GM18873 (cell line): ENCODE measurements around the gene SPNS1.
"Not testable (repeated sequence)": the region's sequence is repeated elsewhere in the genome, so short reads cannot be mapped to it uniquely, and the experiment has no call there.

Experiments used
- ATAC-seq: cut with Tn5 transposase; IDR thresholded peaks from one replicate; pipeline ENCODE4 v1.9.1; 2021; ENCODE audit warnings: mild to moderate bottlenecking, moderate library complexity, moderate number of reproducible peaks; ENCODE audit not compliant: unreplicated experiment, low FRiP score

SPNS1 gene

GRCh38 chr16:28987170-28987853 is 12.7 kb downstream of the SPNS1 start:
- ATAC-seq, result no peak

GRCh38 chr16:28989363-28989762 is 14.8 kb downstream of the SPNS1 start:
- no peak for ATAC-seq

GRCh38 chr16:28990375-28991040 is 15.9 kb downstream of the SPNS1 start:
- no peak for ATAC-seq

GRCh38 chr16:28991687-28992086 is 17.1 kb downstream of the SPNS1 start:
- no peak for ATAC-seq

GRCh38 chr16:28992496-28992895 is 17.9 kb downstream of the SPNS1 start:
- no peak for ATAC-seq

GRCh38 chr16:28998837-28999236 is 24.3 kb downstream of the SPNS1 start:
- ATAC-seq, result no peak

- ATAC-seq, result no peak
Observed at GRCh38 chr16:28999577-28999976, 25.0 kb downstream of the SPNS1 start.

- no peak for ATAC-seq
Observed at GRCh38 chr16:29000019-29000418, 25.4 kb downstream of the SPNS1 start.

GRCh38 chr16:29004496-29005139 is 30.0 kb downstream of the SPNS1 start:
- not testable (repeated sequence) for ATAC-seq

- ATAC-seq, result no peak
Observed at GRCh38 chr16:29007730-29008593, 33.4 kb downstream of the SPNS1 start.

GRCh38 chr16:29009050-29009837 is 34.7 kb downstream of the SPNS1 start:
- no peak for ATAC-seq

GRCh38 chr16:29009838-29010166 is 35.2 kb downstream of the SPNS1 start:
- no peak for ATAC-seq

GRCh38 chr16:29011112-29011511 is 36.5 kb downstream of the SPNS1 start:
- ATAC-seq, result no peak

GRCh38 chr16:29011851-29012250 is 37.3 kb downstream of the SPNS1 start:
- no peak for ATAC-seq

- ATAC-seq, result no peak
Observed at GRCh38 chr16:29012913-29013553, 38.5 kb downstream of the SPNS1 start.

GRCh38 chr16:29014561-29015069 is 40.0 kb downstream of the SPNS1 start:
- no peak for ATAC-seq

GRCh38 chr16:29022196-29022595 is 47.6 kb downstream of the SPNS1 start:
- ATAC-seq, result no peak

GRCh38 chr16:29023279-29024277 is 49.0 kb downstream of the SPNS1 start:
- no peak for ATAC-seq
